GM21515 (cell line): ENCODE results near the gene MACROD2.
"Not testable (repeated sequence)": the region's sequence is repeated elsewhere in the genome, so short reads cannot be mapped to it uniquely, and the experiment has no call there.

Source experiments
- ATAC-seq: cut with Tn5 transposase; IDR thresholded peaks from one replicate; pipeline ENCODE4 v1.9.1; 2021; ENCODE audit not compliant: unreplicated experiment

The MACROD2 gene

DNA sequence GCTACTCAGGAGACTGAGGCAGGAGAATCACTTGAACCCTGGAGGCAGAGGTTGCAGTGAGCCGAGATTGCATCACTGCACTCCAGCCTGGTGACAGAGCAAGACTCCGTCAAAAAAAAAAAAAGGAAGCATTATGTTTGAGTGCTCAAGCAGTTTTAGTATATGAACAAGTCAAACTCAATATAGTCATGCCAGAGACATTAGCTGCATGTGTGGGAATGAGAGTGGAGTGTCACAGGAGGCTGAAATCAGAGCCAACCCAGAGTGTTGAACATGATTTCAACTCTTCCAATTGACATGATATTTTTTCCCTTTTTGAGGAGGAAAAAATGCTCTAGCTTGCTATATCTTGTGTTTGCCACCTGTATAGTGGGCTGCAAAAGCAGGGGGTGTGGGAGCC, 931.1 kb downstream of the MACROD2 start:
- not testable (repeated sequence) for ATAC-seq

GRCh38 chr20:14928083-14928482, 932.8 kb downstream of the MACROD2 start:
- no peak for ATAC-seq

- ATAC-seq = no peak
These were observed 934.1 kb downstream of the MACROD2 start for GRCh38 chr20:14929388-14929787.

DNA sequence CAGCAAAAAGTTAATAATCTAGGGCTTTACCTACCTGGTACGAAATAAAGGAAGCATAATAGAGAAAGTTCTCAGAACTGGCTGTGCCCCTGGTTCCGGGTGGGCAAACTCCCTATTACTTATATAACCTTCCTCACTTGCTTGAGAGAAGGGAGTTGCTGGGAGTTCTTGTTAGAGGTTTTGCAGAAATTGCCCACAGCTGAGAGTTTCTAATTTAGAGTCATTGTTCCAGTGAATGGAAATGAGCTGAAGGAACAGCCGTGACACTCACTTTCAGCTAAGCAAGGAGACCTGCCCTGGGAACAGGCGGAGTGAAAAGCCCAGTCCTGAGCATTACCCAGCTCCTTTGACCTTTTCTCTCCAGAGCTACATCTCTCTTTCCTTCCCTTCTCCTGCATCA, 936.7 kb downstream of the MACROD2 start:
- ATAC-seq = no peak

DNA sequence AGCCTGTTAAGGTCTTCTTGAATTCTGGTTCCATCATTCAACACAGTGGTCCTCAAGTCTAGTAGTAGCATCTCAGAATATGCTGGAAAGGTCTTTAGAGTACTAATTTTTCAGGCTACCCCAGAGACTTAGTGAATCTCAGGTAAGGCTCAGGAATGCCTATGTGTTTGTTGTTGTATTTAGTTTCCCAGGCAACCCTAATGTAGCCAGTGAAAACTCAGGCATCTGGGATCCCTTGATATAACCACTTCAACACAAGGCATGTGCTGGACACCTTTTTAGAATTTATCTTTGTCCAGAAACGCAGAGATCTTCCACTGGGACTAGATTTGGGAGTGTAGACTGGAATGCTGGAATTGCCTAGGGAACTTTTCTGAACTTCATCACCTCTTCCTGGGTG, 940.0 kb downstream of the MACROD2 start:
- no peak for ATAC-seq

DNA sequence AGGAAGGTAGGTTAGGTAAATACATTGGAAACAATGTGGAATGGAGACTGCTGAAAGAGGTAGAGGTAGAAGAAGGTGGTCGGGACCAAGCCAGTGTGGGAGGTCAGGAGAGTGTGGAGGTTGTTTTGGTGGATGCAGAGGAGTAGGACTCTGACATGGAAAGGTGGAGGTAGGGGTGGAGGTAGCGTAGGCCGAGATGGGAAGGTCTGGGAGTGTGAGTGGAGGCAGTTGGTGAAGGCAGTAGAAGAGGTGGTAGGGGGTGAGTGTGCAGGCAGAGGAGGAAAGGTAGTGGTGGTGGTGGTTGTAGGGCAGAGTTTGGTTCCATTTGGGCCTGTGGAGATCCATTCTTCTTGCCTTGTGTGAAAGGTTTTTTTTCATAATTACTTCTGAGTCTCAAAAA, 941.7 kb downstream of the MACROD2 start:
- ATAC-seq = no peak

- ATAC-seq = no peak
These were observed 942.5 kb downstream of the MACROD2 start for GRCh38 chr20:14937846-14938245.

GRCh38 chr20:14947536-14947935, 952.2 kb downstream of the MACROD2 start:
- no peak for ATAC-seq

GRCh38 chr20:14947946-14948345, 952.6 kb downstream of the MACROD2 start:
- no peak for ATAC-seq

GRCh38 chr20:14948416-14948815, 953.1 kb downstream of the MACROD2 start:
- ATAC-seq = no peak

GRCh38 chr20:14950633-14951032, 955.3 kb downstream of the MACROD2 start:
- ATAC-seq = no peak

- ATAC-seq = no peak
These were observed 955.8 kb downstream of the MACROD2 start for GRCh38 chr20:14951105-14951504.

GRCh38 chr20:14951707-14952418, 956.5 kb downstream of the MACROD2 start:
- ATAC-seq = no peak

- ATAC-seq = no peak
These were observed 958.4 kb downstream of the MACROD2 start for GRCh38 chr20:14953736-14954135.

DNA sequence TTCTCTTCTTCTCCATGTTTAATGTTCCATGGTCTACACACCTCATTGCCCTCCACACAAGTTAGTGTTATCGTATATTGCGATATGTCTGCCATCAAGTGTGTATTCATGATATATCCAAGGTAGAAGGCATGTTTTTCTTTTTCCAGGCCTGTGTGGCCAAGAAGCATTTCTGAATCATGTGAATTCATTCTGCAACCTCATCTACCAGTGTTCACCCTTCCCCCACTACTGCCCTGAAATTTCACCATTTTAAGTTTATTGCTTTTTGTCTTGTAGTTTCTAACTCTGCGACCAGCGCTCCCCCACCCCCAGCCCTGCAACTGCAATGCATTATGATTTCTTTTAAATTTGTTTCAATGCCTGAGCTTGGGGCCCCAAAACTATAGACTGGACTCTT, 960.1 kb downstream of the MACROD2 start:
- no peak for ATAC-seq

DNA sequence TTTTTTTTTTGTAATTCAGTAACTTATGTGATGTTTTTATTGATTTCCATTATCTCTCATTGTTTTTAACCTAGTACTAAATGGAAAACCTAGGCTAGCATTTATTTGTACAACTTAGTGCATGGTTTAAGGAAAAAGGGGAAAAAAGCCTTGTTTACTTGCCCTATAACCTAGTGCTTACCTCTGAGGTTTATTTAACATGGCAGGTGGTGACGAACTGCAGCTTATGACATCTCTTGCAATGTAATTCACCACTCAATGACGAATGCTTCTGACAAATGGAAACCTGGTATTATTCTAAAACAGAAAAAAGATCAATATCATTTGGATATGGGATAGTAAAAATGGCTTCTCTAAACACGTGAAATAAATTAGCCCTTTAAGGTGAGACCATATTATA, 960.7 kb downstream of the MACROD2 start:
- no peak for ATAC-seq

DNA sequence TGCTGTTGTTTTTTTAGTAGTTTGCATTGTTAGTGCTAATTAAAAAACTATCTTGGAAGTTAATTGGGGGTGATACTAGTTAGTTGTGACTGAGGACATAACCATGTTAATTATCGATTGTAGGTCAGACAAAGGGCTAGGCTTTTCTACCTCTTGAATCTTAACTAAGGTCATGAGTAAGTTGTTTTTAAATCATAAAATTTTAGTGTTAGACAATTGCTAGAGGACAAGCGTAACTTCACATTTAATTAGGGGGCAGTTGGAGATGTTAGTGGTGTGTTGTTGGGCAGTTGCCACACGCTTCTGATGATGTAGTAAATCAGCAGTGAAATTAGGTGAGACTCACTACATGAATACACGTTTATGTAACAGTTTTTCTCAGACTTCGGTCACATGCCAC, 961.2 kb downstream of the MACROD2 start:
- ATAC-seq = no peak

GRCh38 chr20:14957402-14957801, 962.1 kb downstream of the MACROD2 start:
- no peak for ATAC-seq

GRCh38 chr20:14958626-14959025, 963.3 kb downstream of the MACROD2 start:
- ATAC-seq = no peak

DNA sequence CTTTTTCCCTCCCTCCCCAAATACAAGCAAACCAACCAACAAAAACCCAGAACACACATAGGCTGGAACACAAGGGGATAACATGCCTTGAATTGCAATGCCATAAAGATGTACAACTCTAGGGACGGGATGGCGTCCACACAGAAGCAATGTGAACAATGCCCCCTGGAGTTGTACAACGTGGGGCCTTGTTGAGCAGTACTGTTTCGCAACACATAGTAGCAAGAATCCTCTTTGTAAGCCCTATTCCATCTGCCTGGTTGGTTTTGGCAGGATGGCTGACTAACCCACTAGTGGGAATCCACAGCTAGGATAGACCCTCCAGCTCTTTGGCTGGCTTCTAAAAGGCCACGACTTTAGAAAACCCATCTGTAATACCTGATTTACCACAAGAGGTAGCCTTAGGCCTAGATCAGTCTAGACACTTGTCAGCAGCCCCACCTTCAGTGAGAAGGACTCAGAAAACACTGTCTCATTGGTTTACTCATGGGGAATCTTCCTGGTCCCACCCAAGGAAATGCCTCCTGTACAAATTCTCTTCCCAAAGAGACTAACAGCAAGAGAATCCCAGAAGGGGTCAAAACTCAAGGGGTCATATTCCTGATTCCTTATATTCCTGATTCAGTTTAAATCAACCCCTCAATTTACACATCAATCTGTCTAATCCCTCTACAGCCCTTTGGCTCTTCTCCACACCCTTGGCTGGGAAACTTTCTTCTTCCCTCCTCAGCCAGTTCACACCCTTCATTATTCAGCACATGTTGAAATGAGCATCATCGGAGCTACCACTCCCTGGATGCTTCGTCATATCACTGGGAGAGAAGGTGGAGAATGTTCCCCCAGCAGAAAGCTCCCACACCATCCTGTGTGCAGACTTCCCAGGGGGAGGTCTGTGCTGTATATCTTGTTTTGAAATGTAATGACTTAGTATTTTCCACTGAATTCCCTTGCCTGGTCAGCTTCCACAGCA, 964.5 kb downstream of the MACROD2 start:
- no peak for ATAC-seq

DNA sequence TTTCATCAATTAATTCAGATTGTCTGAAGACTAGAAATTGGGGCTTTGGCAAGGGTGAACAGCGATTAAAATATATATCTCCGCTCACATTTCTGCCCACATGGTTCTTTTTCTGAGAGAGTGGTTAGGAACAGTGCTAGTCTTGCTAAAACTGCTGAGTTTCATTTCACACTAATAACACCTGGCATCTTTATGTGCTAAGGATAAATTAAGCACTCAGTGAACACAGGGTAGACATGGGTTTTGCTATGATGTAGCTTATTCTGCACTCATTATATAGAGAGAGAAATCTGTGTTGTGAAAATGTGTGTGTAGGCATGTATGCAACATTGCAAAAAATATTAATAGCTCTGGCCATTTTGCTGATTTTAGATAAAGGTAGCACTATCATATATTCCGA, 965.5 kb downstream of the MACROD2 start:
- ATAC-seq = no peak

DNA sequence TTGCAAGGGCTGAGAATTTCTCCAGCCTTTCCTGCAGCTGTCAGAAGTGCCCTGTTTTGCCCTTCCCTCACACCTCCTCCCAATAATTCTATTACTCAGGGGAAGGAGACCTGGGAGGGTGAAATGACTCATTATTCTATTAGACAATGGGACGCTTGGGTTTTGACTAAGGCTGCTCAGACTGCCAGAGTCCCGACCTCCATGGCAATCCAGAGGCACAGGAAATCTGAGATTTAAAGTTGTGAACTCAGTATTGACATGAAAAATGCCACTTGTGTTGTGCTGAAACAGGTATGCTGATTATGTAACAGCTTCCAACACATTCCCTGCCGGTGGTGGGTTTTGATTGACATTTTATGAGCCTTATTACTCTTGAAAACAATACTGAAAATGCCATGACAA, 967.9 kb downstream of the MACROD2 start:
- no peak for ATAC-seq
